Uterus (tissue), 4 donors: ENCODE measurements around the gene ZNF780A. TPM values are rescaled to one million over a fixed set of nuclear protein-coding genes. Genes with fewer than 3 reads are reported as not detected.
"Not testable (repeated sequence)": the region's sequence is repeated elsewhere in the genome, so short reads cannot be mapped to it uniquely, and the experiment has no call there.

Experiments
- DNase-seq, 2 donors: peaks; one replicate each; pipeline ENCODE4 v3.0.0-alpha.2; 2019 to 2020
- H3K27ac ChIP-seq, 2 donors: fragments of 200-600 bp; sonication (generic); 1 replicate in 1 of 2; 2 replicates in 1 of 2; pipeline ENCODE4 v1.5.1; 2016 to 2018
- H3K27me3 ChIP-seq, 2 donors: fragments of 200-600 bp; sonication (generic); one replicate each; pipeline ENCODE4 v1.5.1; 2018 to 2019; ENCODE audit warnings: control low read depth in 1 of 2
- H3K36me3 ChIP-seq, 2 donors: fragments of 200-600 bp; sonication (generic); one replicate each; pipeline ENCODE4 v1.5.1; 2019; ENCODE audit warnings: control low read depth in 1 of 2
- H3K4me1 ChIP-seq, 2 donors: fragments of 200-600 bp; sonication (generic); one replicate each; pipeline ENCODE4 v1.5.1; 2018 to 2019; ENCODE audit warnings: control low read depth in 1 of 2
- H3K4me3 ChIP-seq, 2 donors: fragments of 200-600 bp; sonication (generic); 1 replicate in 1 of 2; 2 replicates in 1 of 2; pipeline ENCODE4 v1.5.1; 2018 to 2019; ENCODE audit warnings: mild to moderate bottlenecking in 1 of 2
- H3K9me3 ChIP-seq, 2 donors: fragments of 200-600 bp; sonication (generic); one replicate each; pipeline ENCODE4 v1.5.1; 2019; ENCODE audit warnings: control low read depth in 1 of 2
- POLR2A ChIP-seq, 2 donors: fragments of 450-650 bp; IDR thresholded peaks; one replicate each; pipeline ENCODE4 v1.6.1; 2016; ENCODE audit warnings: antibody characterized with exemption in 2 of 2, mild to moderate bottlenecking in 1 of 2, moderate library complexity in 1 of 2
- intact Hi-C: fragments of 100-400 bp; cut with DNase I; formaldehyde crosslinking; loops from one replicate; pipeline ENCODE4 v1.15.1; 2023; ENCODE audit warnings: low total_unique reads
- total RNA-seq, 4 donors: library from RNA; depleted of rRNA in 3 of 4; stranded (reverse); fragments of >200 nt in 3 of 4; gene quantifications; one replicate each; pipeline versions ENCODE4 v1.1.0 to v1.2.4, GENCODE V29; 2014 to 2023
- TF ChIP-seq, protein P1 (sequence below), 4 experiments: fragments of 200-600 bp in 2 of 4; fragments of 450-650 bp in 2 of 4; sonication (generic) in 2 of 4; IDR thresholded peaks; one replicate each; pipeline ENCODE4 v1.5.1; 2016 to 2019; ENCODE audit warnings: antibody characterized with exemption in 4 of 4, mild to moderate bottlenecking in 2 of 4, moderate library complexity in 1 of 4
- donor health status: DM: yes; HTN: yes; CAD: no.

Gene ZNF780A
- total RNA-seq, 4 donors from 2014 or later, result 9.4 to 52.9 (median 18.5) TPM

DNA sequence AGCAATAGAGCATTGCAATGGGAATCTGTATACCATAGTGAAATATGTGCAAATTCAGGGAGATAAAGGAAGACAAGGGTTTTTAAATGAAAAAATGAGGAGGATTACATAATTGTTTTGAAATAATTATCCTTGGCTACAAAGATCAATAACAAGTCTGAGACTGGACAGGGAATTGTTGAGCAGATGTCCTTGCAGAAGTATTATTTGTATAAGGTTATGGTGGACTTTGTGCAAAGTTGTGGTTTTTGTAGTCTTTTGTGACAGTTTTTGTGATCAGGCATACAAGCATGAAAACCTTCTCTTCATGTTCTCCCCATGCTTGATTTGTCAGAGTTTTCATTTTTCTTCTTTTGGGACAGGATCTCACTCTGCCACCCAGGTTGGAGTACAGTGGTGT lies 25.3 kb upstream of the ZNF780A start:
- intact Hi-C loops, result no loop called here
- Histone ChIP-seq H3K27me3 (no peaks in the 10 kb centered on the region), H3K27ac (no peak overlapping the region), H3K9me3 (no peaks in the 10 kb centered on the region), H3K4me3 (no peak overlapping the region), H3K36me3 (no peaks in the 10 kb centered on the region), H3K4me1 (no peaks in the 10 kb centered on the region)
- TF ChIP-seq, protein P1, sequence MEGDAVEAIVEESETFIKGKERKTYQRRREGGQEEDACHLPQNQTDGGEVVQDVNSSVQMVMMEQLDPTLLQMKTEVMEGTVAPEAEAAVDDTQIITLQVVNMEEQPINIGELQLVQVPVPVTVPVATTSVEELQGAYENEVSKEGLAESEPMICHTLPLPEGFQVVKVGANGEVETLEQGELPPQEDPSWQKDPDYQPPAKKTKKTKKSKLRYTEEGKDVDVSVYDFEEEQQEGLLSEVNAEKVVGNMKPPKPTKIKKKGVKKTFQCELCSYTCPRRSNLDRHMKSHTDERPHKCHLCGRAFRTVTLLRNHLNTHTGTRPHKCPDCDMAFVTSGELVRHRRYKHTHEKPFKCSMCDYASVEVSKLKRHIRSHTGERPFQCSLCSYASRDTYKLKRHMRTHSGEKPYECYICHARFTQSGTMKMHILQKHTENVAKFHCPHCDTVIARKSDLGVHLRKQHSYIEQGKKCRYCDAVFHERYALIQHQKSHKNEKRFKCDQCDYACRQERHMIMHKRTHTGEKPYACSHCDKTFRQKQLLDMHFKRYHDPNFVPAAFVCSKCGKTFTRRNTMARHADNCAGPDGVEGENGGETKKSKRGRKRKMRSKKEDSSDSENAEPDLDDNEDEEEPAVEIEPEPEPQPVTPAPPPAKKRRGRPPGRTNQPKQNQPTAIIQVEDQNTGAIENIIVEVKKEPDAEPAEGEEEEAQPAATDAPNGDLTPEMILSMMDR (IDR thresholded peaks at IDR 0.05), result no peak
- no peak for TF ChIP-seq POLR2A (IDR thresholded peaks at IDR 0.05)
- no peak for DNase-seq

DNA sequence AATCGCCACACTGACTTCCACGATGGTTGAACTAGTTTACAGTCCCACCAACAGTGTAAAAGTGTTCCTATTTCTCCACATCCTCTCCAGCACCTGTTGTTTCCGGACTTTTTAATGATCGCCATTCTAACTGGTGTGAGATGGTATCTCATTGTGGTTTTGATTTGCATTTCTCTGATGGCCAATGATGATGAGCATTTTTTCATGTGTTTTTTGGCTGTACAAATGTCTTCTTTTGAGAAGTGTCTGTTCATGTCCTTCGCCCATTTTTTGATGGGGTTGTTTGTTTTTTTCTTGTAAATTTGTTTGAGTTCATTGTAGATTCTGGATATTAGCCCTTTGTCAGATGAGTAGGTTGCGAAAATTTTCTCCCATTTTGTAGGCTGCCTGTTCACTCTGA lies 23.4 kb upstream of the ZNF780A start:
- H3K4me3 ChIP-seq, H3K27me3 ChIP-seq, H3K4me1 ChIP-seq, H3K27ac ChIP-seq, H3K9me3 ChIP-seq, H3K36me3 ChIP-seq, DNase-seq, intact Hi-C loops: not testable (repeated sequence)

DNA sequence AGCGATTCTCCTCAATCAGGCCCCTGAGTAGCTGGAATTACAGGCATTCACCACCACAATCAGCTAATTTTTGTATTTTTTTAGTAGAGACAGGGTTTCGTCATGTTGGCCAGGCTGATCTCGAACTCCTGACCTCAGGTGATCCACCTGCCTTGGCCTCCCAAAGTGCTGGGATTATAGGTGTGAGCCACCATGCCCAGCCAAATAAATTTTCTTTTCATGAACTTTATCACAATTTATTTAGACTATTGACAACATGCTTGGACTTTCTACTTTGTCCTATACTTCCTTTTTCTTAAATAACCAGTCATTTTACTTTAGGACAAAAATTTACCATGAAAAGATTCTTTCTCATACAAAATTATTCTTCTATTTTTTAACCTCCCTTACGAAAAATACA lies 21.5 kb upstream of the ZNF780A start:
- H3K27me3 ChIP-seq, H3K9me3 ChIP-seq, H3K27ac ChIP-seq, H3K4me3 ChIP-seq, intact Hi-C loops, H3K4me1 ChIP-seq, DNase-seq, H3K36me3 ChIP-seq: not testable (repeated sequence)

DNA sequence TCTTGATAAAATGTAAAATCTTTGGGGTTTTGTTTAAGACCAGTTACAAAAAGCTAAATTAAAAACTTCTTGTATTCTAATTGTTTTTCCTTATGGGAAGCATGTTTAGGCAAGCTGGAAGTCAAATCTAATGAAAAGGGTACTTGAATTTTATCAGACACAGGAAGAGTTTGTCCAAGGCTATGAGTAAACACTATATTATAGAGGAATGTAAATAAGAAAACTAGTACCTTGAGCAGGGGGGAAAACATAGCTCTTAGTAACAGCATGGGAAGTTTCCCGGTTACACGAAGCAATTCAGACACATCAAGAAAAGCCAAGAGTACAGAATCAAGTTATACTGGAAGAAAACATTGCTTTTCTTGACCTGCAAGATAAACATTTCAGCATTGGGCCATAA lies 19.8 kb upstream of the ZNF780A start:
- intact Hi-C loops, result no loop called here
- no peak overlapping the region for H3K27ac ChIP-seq
- no peaks in the 10 kb centered on the region for H3K9me3 ChIP-seq
- H3K4me3 ChIP-seq, result no peak overlapping the region
- H3K36me3 ChIP-seq, result no peaks in the 10 kb centered on the region
- H3K27me3 ChIP-seq, result no peaks in the 10 kb centered on the region
- H3K4me1 ChIP-seq, result no peaks in the 10 kb centered on the region
- no peak for TF ChIP-seq POLR2A (IDR thresholded peaks at IDR 0.05)
- TF ChIP-seq, protein P1 (IDR thresholded peaks at IDR 0.05), result no peak
- no peak for DNase-seq

DNA sequence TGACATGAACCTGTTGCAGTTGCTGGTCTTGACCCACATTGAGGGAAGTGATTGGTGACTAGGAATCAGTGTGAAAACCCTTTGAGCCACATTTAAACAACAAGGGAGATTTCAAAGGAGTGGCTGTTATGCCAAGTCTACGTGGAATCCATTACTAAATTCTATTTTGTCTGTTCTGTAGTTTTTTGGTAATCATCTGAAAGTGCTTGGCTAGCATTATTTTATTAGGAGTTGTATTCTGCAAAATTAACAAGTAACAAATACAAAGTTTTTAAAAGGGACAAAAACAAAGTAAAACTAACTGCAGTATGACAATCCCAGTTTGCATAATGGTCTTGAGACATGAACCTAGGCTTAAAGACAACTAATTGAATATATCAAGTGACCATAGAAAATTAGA lies 14.0 kb upstream of the ZNF780A start:
- no peaks in the 10 kb centered on the region for H3K4me1 ChIP-seq
- H3K36me3 ChIP-seq, result no peaks in the 10 kb centered on the region
- no peak overlapping the region for H3K27ac ChIP-seq
- TF ChIP-seq, protein P1 (IDR thresholded peaks at IDR 0.05), result no peak
- no peak for TF ChIP-seq POLR2A (IDR thresholded peaks at IDR 0.05)
- H3K4me3 ChIP-seq, result no peak overlapping the region
- H3K27me3 ChIP-seq, result no peaks in the 10 kb centered on the region
- DNase-seq, result no peak
- H3K9me3 ChIP-seq, result no peaks in the 10 kb centered on the region
- intact Hi-C loops, result no loop called here

DNA sequence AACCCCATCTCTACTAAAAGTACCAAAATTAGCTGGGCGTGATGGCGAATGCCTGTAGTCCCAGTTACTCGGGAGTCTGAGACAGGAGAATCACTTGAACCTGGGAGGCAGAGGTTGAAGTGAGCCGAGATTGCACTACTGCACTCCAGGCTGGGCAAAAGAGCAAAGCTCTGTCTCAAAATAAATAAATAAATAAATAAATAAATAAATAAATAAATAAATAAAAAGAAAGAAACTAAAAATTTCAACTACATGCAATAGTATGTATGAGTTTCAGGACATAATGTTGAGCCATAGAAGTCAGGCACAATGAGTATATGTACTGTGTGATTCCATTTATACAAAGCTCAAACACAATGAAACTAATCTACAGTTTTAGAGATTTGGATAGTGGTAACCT lies 12.9 kb upstream of the ZNF780A start:
- Histone ChIP-seq H3K4me3 (no peak overlapping the region), H3K4me1 (no peaks in the 10 kb centered on the region), H3K27ac (no peak overlapping the region), H3K9me3 (no peaks in the 10 kb centered on the region), H3K36me3 (no peaks in the 10 kb centered on the region), H3K27me3 (peaks cover 0 to 2% of the 10 kb centered on the region in 2 donors)
- no peak for DNase-seq
- no peak for TF ChIP-seq POLR2A (IDR thresholded peaks at IDR 0.05)
- TF ChIP-seq, protein P1 (IDR thresholded peaks at IDR 0.05), result no peak
- intact Hi-C loops, result no loop called here
